Fibroblast of upper back skin (primary cell): Measurements from ENCODE around the gene PXDN.

Experiments used
- DNase-seq: peaks from one replicate; pipeline ENCODE4 v3.0.0-alpha.2; 2013

The PXDN gene

GRCh38 chr2:1754461-1755170, 10.3 kb upstream of the PXDN start:
- DNase-seq: no peak

- no peak for DNase-seq
These were observed 9.7 kb upstream of the PXDN start for GRCh38 chr2:1754046-1754445.

GRCh38 chr2:1752751-1753150, 8.4 kb upstream of the PXDN start:
- DNase-seq: no peak

DNA sequence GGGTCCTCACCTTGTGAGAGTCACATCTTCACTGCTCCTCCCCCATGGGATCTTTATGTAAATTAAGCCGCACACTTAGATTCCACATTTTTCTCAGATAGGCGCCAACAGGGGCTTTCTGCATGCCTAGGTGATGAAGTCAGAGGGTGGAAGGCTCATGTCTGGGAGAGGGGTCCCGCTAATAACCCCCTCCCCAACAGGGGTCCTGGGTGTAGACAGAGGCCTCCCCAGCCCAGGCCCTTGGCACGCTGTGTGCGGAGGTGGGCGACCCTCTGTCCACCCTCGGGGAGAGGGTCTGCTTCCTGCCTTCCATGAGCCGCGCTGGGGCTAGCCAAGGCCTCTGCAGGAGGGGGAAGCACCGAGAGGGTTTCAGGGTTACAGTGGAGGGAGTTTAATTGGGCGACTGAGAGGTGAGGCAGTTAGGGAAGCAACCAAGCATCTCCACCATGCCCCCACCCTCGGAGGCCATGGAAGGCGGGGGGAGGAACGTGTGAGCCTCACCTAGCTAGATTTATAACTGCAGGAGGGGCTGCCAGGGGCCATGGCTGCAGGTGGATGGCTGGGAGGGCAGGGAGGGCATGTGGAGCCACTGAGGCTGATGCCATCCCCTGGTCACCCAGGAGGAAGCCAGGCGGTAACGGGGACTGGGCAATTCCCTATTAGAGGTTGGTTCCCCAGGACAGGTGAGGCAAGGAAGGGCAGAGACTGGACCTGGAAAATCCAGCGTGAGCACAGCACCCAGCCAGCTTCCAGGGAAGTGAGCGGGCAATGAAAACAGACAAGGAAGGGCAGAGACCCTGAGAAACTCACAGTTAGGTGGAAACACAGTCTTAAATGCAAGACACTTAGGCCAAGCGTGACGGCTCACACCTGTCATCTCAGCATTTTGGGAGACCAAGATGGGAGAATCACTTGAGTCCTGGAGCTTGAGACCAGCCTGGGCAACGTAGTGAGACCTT, 7.7 kb upstream of the PXDN start:
- DNase-seq: no peak

DNA sequence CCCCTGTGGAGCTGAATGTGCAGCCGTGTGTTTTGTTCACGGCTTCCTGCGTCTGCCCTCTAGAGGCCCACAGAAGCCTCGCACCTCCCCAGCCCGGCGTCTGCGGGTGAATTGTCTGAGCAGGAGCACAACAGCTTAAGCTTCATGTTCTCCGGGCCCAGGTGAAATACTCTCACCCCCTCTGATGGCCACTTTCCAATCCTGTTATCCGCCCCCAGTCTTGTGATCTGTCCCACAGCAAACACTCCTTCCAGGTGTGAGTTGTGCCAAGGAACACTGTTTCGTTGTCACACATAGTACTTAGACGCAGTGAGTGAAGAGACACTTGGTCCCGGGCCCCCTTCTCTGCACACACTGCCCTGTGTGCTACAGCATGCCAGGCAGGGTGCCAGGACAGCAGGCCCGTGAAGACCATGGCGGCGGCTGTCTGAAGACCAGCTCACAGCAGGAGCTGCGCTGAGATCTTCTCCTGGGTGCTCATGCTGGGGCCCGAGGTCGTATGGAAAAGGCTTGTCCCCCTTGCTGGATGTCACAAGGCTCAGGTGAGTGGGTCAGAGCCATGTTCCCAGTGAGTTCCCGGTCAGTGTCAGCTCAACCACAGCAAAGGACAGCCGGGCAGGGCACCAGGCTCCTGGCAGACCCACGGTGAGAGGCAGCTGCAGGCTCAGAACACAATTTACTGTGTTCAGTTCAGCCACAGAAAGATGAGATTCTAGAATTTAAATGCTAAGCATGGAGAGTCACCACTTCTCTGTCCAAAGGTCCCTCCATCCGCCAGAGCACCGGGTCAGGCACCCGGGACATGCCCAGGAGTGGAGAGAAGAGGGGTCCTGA, 6.8 kb upstream of the PXDN start:
- peak; percentile 90 for DNase-seq

GRCh38 chr2:1750270-1750932, 6.1 kb upstream of the PXDN start:
- no peak for DNase-seq

DNA sequence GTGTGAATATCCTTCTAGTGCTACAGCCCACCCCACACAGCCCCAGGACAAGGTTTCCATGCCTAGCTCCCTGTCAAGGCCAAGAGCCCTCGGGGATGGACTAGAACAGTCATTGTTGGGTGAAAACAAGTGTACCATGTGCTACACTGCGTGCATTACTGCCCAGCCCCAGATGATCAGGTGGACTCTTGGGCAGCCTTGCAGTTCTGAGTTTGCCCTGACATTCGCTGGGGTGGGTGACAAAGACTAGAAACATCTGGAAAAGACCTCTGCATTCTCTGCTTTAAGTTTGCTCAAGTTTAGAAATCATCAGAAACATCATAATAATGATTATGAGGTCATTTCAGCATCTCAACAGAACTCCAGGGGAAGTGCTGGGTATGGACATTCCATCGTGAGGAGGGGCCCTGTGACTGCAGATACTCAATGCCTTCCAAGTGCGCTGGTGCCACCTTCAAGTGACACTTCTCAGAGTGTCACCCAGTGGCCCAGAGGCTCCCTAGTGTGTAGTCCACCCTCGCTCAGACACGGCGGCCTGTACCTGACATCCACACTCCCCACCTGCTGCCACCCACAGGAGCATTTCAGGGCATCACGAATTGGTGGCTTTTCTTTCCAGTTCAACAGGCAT, 5.3 kb upstream of the PXDN start:
- DNase-seq: no peak

DNA sequence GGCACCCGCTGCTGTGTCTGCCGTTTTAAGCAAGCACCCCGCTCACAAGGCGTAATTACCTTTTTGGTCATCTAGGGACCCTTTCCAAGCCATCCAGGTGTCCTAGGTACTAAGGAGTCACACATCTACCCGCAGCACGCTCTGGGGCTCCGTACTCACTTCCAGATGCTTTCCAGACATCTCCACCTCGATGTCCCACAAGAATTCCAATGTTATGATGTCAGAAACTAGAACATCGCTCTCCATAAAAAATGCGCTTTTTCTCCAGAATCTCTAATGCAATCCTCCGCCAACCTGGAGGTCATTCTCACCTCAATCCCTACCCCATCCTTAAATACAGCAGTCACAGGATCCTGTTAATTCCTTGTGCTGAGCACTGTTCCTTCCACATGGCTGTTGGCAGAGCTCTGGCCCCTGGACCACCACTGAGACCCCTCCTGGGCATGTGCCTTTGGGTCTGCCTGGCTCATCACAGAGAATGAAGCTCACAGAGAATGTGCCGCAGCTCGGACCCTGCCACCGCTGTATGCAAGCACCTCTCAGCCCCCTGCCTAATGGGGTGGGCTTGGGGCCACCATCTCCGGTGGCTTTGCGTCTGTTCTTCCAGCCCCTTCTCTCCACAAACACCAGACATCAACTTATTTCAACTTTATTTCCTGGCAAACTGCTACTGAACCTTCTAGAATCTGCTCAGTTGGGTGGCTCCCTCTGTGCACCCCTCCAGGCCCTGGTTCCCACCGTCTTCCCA, 4.6 kb upstream of the PXDN start:
- DNase-seq: peak; percentile 69

GRCh38 chr2:1748176-1748740, 3.9 kb upstream of the PXDN start:
- no peak for DNase-seq

DNA sequence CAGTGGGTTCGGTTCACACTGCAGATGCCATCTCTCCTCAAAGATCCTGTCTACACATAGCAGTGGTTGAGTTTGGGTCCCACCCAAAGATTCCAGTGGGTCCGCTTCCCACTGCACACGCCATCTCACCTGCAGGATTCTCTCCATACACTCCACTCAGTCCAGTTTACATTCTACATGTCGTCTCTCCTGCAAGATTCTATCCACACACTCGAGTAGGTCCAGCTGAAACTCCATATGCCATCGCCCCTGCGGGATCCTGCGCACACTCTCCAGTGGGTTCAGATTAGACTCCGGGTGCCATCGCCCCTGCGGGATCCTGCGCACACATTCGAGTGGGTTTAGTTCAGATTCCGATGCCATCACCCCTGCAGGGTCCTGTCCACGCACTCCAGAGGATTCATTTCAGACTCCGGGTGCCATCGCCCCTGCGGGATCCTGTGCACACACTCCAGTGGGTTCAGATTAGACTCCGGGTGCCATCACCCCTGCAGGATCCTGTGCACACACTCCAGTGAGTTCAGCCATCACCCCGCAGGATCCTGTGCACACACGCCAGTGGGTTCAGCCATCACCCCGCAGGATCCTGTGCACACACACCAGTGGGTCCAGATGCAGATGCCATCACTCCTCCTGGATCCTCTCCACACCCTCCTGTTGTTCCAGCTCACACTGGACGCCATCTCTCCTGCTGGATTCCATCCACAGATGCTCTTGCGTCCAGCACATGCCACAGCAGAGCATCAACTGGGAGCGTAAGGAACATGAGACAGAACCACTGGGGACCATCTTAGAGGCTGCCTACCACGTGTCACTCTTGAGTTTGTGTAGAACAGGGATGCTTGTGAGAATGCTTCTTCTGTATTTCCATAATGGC, 3.0 kb upstream of the PXDN start:
- no peak for DNase-seq

GRCh38 chr2:1746174-1747064, 2.1 kb upstream of the PXDN start:
- DNase-seq: no peak

DNA sequence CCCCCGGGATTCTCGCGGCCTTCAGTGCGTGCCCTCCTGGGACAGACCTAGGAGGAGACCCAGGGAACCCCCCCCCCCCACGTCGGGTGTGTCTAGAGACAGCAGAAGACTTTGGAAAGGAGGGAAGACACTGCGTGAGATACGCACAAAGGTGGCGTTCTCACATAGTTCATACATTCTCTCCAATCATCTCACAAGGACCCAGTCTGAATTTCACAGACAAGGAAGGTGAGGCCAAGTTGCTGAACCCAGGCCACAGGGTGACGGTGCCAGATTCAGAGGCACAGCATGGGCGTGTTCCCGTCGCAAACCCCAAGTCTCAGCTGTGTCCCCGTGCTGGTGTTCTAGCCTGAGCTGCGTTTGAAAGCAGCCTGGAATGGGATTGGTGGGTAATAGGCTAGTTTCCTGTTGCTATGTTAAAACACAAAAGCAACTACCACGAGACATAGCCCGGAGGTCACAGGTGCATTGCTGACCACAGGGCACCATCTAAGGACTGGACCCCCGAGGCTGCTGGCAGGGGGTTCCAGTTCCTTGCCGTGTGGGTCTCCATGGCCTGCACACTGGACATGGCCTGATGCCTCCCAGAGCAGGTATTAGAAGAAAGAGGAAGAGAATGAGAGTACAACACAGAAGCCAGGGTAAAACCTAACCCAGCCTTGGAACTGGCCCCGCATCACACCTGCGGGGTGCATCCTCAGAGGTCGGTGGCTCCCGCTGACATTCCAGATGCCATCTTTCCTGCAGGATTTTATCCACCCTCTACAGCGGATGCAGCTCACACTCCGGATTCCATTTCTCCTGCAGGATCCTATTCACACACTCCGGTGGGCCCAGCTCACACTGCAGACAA, 1.1 kb upstream of the PXDN start:
- no peak for DNase-seq

DNA sequence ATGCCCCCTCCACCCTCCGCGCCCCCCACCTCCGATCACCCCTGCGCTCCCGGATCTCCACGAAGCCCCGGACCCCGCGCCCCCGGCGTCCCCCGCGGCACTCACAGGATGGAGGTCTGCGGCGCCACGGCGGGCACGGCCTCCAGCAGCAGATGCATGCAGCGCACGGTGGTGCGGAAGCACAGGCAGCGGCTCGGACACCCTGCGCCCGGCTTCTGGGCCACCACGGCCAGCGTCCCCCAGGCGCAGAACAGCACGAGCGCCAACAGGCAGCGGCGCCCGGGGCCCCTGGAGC, 217 bp downstream of the PXDN start:
- DNase-seq: no peak

DNA sequence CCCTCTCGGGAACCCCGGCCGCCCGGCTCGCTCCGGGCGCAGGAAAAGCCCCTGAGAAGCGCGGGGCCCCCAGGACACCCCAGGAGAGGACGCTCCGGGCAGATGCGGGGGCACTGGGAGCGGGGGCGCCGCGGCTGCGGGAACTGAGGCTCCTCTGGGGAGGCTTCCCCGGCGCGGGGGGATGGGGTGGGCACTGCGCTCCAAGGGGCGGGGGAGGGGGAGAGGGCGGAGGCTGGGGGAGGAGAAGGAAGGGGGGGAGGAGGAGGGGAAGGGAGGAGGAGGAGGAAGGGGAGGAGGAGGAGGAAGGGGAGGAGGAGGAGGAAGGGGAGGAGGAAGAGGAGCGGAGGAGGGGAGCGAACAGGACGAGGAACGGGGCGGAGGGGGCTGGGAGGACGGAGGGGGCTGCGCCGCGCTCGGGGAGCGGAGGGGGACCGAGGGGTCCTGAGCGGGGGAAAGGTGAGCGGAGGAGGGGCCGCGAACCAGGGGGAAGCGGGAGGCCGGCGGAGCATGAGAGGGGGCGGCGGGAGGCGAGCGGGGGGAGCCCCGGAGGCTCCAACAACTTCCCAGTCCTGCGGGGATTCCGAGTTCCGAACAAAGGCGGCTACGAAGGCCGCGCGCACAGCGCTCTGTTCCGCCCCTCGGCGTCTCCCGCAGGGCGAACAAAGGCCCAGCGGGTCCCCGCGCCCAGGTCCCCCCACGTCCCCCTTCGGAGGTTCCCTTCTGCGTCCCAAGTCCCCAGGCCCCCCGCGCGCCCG, 742 bp downstream of the PXDN start:
- peak; percentile 66 for DNase-seq

DNA sequence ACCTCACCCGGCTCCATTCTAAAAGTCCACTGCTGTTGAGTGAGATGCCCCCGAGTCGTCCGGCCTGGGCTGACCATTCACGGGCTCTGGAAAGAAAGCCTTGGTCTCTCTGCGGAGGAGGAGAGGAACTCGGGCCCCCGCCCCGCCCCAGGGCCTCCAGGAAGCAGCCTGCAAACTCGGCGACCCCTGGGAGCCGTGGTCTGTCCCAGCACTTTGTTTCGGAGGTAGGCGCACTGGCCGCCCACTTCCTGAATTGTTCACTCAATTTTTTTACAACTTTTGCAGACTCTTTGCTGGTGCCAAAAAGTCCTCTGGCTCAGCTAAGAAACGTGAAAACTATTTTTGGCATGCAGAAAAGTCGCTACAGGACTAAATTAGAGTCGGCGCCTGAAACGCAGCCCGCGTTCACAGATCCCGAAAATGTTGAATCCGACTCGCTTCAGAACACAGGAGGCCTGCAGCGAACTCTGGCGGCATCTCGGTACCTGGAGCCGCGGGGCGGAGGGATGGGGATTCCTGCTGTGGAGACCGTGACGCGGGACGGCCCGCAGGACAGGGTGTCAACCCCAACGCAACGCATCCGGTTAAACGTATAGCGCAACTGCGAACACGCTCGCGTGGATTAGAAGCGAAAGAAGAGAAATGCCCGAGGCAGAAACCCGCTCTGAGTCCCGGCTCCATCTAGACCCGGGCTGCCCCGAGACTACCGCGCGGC, 1.5 kb downstream of the PXDN start:
- peak; percentile 97 for DNase-seq

GRCh38 chr2:1742301-1742680, 2.0 kb downstream of the PXDN start:
- no peak for DNase-seq

DNA sequence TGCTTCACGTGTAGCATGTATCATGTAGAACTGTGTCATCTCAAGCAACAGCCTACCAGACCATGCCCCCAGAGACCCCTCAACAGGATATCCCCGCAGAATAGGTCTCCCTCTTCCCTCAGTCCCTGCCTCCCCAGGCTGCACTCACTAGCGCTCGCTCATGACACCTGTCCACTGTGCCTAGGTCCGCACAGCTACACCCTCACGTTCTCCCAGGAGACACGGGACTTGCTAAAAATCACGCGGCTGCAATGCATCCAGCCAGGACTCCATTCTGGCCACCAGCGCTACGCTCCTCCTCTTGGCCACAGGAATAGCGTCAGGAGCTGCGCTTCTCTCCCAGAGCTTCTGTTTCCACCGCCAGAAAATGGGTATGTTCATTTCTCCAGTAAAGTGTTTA, 2.5 kb downstream of the PXDN start:
- no peak for DNase-seq
